A673 (cell line): Measurements from ENCODE around the gene LRRTM2.

Experiments
- EZH2 ChIP-seq: fragments of 200-600 bp; sonication (generic); IDR thresholded peaks from 2 replicates; pipeline ENCODE4 v1.6.1; 2017; ENCODE audit warnings: borderline replicate concordance, low read depth, mild to moderate bottlenecking, mixed read lengths, antibody characterized with exemption, low read length; ENCODE audit not compliant: poor library complexity, severe bottlenecking
- TF ChIP-seq, protein P1 (sequence below): fragments of 300-800, 200-600 bp; sonication (generic); conservative IDR thresholded peaks from 2 replicates; pipeline ENCODE4 v1.5.1; 2017; ENCODE audit warnings: low read depth, mild to moderate bottlenecking, antibody characterized with exemption, low read length, moderate library complexity, mixed read lengths

DNA sequence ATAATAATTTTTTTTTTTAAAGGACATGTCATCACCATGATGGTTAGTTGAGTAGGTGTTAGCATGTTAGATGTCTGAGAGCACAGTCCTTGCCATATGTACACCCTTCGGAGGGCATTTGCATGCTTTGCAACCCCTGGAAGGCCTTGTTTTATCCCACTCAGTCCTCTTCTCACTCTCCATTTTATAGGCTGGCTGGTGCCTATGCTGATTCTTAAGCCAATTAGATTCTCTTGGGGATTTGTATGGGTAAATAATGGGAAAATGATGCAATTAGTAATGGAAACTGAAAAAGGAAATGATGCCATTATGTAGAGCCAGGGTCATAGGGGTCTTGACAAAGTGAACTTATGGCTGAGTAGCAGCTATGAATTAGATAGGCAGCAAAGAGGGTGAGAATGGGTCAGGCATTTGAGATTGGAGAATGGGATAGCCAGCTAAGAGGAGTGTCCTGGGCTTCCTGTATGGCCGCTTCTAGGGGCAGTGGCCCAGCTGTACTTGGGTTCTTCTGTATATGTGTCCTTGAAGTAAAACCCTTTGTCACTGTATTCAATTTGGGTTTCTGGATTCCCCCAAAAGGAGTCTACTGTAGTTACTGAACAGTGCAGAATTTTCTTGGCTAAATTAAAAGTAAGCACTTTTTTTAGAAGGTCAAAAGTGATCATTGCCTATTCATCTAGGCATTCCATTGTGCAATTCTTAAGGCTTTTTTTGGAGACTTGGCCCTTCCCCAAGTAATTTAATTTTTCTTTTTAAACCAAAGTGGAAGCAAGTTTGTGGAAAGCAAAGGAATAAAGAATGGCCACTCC lies 31.6 kb downstream of the LRRTM2 start:
- TF ChIP-seq, protein P1, sequence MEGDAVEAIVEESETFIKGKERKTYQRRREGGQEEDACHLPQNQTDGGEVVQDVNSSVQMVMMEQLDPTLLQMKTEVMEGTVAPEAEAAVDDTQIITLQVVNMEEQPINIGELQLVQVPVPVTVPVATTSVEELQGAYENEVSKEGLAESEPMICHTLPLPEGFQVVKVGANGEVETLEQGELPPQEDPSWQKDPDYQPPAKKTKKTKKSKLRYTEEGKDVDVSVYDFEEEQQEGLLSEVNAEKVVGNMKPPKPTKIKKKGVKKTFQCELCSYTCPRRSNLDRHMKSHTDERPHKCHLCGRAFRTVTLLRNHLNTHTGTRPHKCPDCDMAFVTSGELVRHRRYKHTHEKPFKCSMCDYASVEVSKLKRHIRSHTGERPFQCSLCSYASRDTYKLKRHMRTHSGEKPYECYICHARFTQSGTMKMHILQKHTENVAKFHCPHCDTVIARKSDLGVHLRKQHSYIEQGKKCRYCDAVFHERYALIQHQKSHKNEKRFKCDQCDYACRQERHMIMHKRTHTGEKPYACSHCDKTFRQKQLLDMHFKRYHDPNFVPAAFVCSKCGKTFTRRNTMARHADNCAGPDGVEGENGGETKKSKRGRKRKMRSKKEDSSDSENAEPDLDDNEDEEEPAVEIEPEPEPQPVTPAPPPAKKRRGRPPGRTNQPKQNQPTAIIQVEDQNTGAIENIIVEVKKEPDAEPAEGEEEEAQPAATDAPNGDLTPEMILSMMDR = no peak
- TF ChIP-seq EZH2 = no peak
